HL-60 (cell line): ENCODE data around the gene RHBDD1.

ENCODE experiments used
- POLR2AphosphoS5 ChIP-seq: IDR thresholded peaks from 2 replicates; pipeline ENCODE4 v1.6.1; 2012; ENCODE audit warnings: low read depth
- SPI1 ChIP-seq: IDR thresholded peaks from 2 replicates; pipeline ENCODE4 v1.6.1; 2012; ENCODE audit warnings: low read depth, mild to moderate bottlenecking, borderline replicate concordance
- TF ChIP-seq, protein P1 (sequence below): IDR thresholded peaks from one replicate; pipeline ENCODE4 v1.5.1; 2011; ENCODE audit warnings: low read length, control low read depth, inconsistent platforms; ENCODE audit not compliant: insufficient read depth
- TF ChIP-seq, protein P2 (sequence below): IDR thresholded peaks from 2 replicates; pipeline ENCODE4 v1.6.1; 2012; ENCODE audit warnings: low read depth; ENCODE audit not compliant: insufficient replicate concordance

DNA sequence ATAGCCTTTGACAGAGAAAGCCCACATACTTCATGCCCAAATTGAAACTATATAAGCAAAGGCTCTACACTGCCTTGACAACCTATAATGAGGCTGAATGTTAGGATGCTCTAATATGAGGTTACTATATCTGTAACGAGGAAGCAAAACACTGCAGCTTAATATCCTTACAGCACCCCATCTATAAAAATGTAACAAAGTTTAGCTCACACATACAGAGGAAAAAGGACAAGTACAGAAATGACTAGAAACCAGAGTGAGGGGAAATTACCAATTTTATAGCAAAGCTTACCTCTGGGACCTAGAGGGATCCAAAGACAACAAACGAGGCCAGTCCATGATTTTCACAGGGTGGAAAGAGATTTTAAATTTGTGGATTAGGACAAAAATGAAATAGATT, 189.7 kb downstream of the RHBDD1 start:
- TF ChIP-seq, protein P1, sequence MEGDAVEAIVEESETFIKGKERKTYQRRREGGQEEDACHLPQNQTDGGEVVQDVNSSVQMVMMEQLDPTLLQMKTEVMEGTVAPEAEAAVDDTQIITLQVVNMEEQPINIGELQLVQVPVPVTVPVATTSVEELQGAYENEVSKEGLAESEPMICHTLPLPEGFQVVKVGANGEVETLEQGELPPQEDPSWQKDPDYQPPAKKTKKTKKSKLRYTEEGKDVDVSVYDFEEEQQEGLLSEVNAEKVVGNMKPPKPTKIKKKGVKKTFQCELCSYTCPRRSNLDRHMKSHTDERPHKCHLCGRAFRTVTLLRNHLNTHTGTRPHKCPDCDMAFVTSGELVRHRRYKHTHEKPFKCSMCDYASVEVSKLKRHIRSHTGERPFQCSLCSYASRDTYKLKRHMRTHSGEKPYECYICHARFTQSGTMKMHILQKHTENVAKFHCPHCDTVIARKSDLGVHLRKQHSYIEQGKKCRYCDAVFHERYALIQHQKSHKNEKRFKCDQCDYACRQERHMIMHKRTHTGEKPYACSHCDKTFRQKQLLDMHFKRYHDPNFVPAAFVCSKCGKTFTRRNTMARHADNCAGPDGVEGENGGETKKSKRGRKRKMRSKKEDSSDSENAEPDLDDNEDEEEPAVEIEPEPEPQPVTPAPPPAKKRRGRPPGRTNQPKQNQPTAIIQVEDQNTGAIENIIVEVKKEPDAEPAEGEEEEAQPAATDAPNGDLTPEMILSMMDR, result no peak
- TF ChIP-seq POLR2AphosphoS5 (no peak), SPI1 (no peak)
- TF ChIP-seq, protein P2, sequence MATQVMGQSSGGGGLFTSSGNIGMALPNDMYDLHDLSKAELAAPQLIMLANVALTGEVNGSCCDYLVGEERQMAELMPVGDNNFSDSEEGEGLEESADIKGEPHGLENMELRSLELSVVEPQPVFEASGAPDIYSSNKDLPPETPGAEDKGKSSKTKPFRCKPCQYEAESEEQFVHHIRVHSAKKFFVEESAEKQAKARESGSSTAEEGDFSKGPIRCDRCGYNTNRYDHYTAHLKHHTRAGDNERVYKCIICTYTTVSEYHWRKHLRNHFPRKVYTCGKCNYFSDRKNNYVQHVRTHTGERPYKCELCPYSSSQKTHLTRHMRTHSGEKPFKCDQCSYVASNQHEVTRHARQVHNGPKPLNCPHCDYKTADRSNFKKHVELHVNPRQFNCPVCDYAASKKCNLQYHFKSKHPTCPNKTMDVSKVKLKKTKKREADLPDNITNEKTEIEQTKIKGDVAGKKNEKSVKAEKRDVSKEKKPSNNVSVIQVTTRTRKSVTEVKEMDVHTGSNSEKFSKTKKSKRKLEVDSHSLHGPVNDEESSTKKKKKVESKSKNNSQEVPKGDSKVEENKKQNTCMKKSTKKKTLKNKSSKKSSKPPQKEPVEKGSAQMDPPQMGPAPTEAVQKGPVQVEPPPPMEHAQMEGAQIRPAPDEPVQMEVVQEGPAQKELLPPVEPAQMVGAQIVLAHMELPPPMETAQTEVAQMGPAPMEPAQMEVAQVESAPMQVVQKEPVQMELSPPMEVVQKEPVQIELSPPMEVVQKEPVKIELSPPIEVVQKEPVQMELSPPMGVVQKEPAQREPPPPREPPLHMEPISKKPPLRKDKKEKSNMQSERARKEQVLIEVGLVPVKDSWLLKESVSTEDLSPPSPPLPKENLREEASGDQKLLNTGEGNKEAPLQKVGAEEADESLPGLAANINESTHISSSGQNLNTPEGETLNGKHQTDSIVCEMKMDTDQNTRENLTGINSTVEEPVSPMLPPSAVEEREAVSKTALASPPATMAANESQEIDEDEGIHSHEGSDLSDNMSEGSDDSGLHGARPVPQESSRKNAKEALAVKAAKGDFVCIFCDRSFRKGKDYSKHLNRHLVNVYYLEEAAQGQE, result no peak
